Stimulated activated CD8-positive, alpha-beta memory T cell treated with anti-CD3 and anti-CD28 coated beads, Interleukin-15, amount 100 ng/mL, for 24 hours (primary cell): ENCODE measurements around the gene TXNRD3.

Experiments used
- DNase-seq: peaks from one replicate; pipeline ENCODE4 v3.0.0-alpha.2; 2020; ENCODE audit warnings: low read depth

TXNRD3 gene

DNA sequence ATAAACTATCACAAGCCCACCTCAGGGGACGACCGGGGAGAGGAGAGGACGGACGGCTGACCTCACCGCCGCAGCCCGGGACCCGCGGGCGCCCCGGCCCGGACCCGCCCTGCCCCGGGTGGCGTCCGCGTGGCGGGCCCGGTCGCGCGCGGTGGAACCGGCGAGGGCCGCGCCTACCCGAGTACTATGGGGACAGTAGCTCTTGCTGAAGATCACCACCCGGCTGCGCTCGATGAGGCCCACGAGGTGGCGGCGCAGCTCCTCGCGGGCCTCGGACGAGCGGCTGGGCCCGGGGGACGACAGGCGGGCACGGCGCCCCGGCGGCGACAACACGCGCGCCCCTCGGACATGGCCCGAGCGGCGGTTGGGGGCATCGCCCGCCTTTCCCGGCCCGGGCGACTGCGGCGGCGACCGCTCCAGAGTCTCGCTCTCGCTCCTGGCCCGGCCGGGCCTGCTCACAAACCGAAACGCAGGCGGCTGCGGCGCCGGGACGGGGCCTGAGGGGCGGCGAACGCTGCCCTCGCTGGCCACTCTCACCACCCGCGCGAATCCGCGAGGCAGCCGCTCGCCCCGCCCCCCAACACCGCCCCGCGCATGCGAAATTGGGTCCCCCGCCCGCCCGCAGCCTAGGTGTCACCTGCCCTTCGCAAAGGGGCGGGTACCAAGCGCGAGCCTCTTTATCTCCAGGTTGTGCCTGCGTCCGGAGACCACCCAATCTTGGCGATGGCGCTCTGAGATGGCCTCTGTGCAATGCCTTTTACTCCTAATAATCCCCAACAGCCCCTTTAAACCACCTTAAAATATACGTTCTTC, at the start of gene TXNRD3:
Gene TXNRD3, minus strand, starts transcription at position 554 of the 813 bp plus-strand sequence.
- peak; percentile 48 for DNase-seq

GRCh38 chr3:126703512-126704493, 48.9 kb upstream of the TXNRD3 start, which contains the start of gene CHCHD6:
CHCHD6 (plus strand) TSS chr3:126704240; CDS start chr3:126704313, 73 bp downstream.
- DNase-seq = peak; percentile 96

DNA sequence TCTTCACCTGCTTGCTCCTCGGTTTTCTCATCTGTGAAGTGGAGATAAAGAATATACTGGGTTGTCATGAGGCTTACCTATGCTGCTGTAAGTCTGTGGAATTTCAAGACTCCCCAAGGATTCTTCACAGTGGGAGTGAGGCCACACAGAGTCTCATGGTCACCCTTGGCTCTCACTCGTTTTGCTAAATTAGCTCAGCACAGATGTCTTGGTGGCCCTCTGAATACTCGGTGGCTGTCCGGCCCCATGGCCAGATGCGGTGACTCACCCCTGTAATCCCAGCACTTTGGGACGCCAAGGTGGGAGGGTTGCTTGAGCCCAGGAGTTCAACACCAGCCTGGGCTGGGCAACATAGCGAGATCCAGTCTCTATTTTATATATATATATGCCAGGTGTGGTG, 44.1 kb upstream of the TXNRD3 start:
- no peak for DNase-seq

DNA sequence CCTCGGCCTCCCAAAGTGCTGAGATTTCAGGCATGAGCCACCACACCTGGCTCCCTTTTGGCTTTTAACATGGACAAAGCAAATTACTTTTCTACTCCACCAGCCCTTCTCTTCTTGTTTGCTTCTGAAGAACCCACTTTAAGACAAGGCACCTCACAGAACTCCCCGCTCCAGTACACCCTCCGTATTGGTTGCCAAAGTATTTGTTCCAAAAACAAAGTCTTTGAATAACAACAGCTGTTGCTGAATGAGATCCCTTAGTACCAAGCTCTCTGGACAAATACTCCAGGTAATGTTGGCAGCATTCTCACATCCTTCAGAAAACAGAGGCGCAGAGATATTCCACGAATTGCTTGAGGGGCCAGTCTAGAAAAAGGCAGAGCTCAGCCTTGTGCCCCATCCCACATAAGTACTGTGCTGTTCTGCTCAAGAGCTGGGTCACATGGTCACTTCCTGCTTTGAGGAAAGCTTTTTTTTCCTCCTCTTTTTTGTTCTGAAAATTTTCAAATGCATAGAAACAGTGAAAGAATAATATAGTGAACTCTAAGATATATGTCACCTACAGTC, 41.9 kb upstream of the TXNRD3 start:
- DNase-seq = no peak

DNA sequence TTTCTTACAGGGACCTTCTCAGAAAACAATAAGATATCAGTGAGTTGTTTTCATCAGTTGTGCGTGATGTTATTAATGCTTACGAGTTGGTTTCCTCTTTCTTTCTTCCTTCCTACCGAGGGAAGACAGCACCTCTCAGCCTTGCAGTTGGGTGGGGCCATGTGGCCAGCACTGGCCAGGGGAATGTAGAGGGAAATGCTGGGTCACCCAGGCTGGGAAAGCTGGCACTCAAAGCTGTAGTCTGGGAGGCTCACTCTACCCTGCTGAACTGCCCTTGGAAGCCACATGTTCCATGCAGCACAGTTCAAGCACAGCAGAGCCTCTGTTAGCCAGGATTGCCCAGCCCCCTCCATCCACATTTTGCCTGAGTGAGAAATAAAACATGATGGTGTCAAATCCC, 39.0 kb upstream of the TXNRD3 start:
- DNase-seq = no peak

DNA sequence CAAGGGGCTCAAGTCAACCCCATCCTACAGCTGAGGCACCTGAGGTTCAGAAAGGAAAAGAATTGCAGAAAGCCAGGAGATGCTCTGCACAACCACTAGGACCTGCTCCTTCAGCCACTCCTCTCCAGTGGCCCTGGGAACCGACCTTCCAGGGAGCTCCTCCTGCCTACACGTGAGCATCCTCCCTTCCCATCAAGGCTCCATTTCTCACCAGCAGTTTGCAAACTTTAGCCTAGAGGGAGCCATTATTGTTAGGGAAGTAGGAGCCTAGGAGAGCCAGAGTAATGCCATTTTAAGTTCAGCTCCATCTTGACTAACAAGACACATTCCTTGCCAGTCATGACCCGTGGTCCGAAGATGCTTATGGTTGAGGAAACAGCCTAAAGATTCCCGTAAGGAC, 37.9 kb upstream of the TXNRD3 start:
- no peak for DNase-seq

DNA sequence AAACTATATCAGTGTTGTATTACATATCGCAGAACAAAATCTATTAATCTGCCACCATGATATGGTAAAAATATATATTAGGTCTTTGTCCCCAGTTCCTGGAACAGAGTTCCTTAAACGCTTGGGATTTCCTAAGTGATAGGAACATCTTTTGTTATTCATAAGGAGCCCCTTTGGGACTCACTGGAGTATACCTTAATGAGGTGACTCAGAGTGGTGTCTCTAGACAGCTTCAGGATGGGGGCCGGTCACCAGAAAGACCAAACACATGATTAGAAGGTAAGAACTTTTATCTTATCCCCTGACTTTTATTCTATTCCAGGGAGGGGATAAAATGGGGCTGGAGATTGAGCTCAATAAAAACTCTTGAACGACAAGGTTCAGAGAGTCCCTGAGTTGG, 36.8 kb upstream of the TXNRD3 start:
- no peak for DNase-seq

DNA sequence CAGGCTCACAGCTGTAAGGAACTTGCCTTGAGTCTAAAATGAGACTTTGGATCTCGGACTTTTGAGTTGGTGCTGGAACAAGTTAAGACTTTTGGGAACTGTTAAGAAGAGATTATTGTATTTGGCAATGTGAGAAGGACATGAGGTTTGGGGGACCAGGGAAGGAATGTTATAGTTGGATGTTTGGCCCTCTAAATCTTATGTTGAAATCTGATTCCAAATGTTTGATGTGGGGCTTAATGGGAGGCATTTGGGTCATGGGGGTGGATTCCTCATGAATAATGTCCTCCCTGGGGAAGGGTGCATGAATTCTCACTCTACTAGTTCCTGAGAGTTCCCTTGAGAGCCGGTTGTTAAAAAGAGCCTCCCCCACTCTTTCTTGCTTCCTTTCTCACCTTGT, 30.6 kb upstream of the TXNRD3 start:
- no peak for DNase-seq

- DNase-seq = no peak
Observed at GRCh38 chr3:126685021-126685420, 30.1 kb upstream of the TXNRD3 start.

DNA sequence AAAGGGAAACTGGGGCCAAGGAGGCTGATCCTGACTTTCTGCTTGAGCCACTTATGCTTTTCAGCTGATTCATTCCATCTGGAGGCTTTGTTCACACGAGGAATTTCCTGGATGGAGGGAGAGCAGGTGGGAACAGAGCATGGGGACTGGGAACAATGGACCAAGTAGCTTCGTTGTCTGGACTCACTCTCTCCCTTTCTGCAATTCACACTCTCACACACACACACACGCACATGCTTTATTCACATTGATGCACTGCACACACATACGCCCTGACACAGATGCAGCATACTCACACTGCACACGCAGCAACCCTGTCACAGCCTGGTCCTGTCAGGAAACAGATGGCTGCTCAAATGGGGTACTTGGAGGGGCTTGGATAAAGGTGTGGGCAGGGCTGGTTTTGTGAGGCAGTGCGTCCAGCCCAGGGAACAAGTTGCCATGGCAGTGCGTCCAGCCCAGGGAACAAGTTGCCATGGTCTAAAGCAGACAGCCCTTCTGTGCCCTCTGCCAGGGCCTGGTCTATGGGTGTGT, 29.4 kb upstream of the TXNRD3 start:
- no peak for DNase-seq

- no peak for DNase-seq
Observed at GRCh38 chr3:126683069-126683468, 28.1 kb upstream of the TXNRD3 start.

DNA sequence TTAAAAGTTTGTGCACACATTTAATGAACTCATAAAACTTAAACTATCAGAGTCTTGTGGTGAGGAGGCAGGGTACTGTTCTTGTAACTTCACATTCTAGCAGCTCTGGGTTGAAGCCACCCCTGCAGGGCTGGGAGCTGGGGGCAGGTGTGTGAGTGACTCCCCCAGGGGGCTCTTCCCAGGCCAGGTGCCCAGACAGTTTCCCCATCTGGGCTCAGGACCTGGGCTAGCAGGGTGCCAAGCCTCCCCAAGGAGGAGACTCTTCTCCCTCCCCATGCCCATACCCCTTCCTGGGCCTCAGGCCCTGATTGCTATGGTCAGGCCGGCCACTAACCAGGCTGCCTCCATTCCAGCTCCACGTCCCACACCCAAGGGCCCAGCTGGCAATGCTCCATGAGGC, 27.1 kb upstream of the TXNRD3 start:
- DNase-seq = no peak

- no peak for DNase-seq
Observed at GRCh38 chr3:126680667-126681055, 25.7 kb upstream of the TXNRD3 start.

GRCh38 chr3:126679831-126680666, 25.1 kb upstream of the TXNRD3 start:
- no peak for DNase-seq

GRCh38 chr3:126679318-126679751, 24.4 kb upstream of the TXNRD3 start:
- peak; percentile 68 for DNase-seq

- no peak for DNase-seq
Observed at GRCh38 chr3:126678693-126679317, 23.9 kb upstream of the TXNRD3 start.

DNA sequence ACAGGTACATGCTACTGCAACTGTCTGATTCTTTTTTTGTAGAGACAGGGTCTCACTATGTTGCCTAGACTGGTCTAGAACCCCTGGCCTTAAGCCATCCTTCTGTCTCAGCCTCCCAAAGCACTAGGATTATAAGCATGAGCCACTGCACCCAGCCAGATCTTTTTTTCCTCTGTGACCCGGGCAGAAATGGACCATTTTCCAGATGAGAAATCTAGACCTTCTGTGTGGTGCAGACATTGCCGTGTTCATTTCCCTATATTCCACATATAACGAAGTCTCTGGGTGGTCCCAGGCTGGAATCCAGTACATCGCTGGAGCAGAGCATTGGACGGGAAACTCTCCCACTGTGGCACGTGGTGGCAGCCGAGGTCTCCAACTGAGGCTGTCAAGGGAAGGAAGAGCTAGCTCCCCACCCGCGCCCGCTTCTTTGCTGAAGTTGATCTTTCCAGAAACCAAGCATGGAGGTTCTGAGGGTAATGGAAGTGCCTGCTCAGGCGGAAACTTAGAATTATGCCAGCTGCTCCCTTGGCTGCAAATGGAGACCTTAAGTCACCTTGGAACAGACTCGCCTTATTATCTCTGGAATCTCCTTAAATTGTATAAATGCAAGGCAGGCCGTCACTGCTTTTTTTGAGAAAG, 23.1 kb upstream of the TXNRD3 start:
- no peak for DNase-seq

DNA sequence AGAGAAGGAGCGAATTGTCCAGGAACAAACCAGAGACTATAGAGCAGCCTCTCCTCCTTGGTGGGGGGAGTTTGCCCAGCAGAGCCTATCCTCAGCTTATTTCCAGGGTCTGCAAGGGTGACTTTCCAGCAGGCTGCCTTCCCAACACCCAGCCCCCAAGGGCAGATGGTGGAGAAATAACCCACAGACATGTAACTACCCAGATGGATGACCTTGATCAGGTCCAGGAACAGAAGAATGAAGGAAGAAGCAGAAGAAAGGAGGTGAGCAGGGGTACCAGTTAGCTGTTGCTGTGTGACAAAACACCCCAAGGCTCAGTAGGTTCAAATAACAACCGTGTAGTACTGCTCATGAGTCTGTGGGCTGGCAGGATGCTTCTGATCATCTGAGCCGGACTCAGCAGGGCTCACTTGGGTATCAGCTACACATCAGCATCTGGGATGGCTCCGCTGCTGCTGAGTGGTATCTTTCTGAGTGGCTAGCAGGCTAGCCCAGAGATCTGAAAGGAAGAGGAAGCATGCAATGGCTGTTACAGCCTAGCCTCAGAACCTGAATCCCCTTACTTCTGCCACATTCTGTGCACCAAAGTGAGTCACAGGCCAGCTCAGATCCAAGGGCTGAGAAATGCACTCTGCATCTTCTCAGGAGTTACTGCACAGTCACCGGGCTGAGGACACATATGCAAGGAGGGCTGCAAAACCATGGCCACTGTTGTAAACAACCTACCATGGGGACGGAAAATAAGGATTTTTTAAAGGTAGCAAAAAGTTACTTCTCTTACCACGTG, 22.2 kb upstream of the TXNRD3 start:
- no peak for DNase-seq

- DNase-seq = no peak
Observed at GRCh38 chr3:126672741-126673140, 17.8 kb upstream of the TXNRD3 start.
